K562 (cell line): Measurements from ENCODE around the gene PTP4A1. TPM values are rescaled to one million over a fixed set of nuclear protein-coding genes. Genes with fewer than 3 reads are reported as not detected.
A peak's percentile ranks its signal among the peaks of the same experiment; 100 is the strongest.

Experiments
- BRCA1 ChIP-seq, 2 experiments: fragments of 450-650 bp in 1 of 2; sonication (generic) in 1 of 2; formaldehyde crosslinking in 1 of 2; IDR thresholded peaks; 2 replicates each; pipeline versions ENCODE4 v1.5.0 to v1.6.1; 2017 to 2020; ENCODE audit warnings: mild to moderate bottlenecking in 1 of 2, missing genetic modification reagents in 1 of 2
- CBX5 ChIP-seq: IDR thresholded peaks from 2 replicates; pipeline ENCODE4 v1.6.1; 2014; ENCODE audit warnings: low read depth, borderline replicate concordance
- CEBPB ChIP-seq: fragments of 450-650 bp; IDR thresholded peaks from 2 replicates; pipeline ENCODE4 v1.6.1; 2016; ENCODE audit warnings: missing genetic modification characterization, missing compliant biosample characterization
- E2F6 ChIP-seq, 2 experiments: IDR thresholded peaks; 2 replicates each; pipeline ENCODE4 v1.6.1; 2011; ENCODE audit warnings: borderline replicate concordance in 1 of 2, control low read depth in 1 of 2, low read depth in 1 of 2, low read length in 1 of 2, mild to moderate bottlenecking in 1 of 2, mixed read lengths in 1 of 2, moderate library complexity in 1 of 2; ENCODE audit not compliant: insufficient read depth in 1 of 2, insufficient read length in 1 of 2, poor library complexity in 1 of 2, severe bottlenecking in 1 of 2; ENCODE audit errors: extremely low read depth in 1 of 2
- HDGF ChIP-seq: fragments of 450-650 bp; IDR thresholded peaks from 2 replicates; pipeline ENCODE4 v1.6.1; 2016
- IRF2 ChIP-seq: sonication (generic); formaldehyde crosslinking; IDR thresholded peaks from 2 replicates; pipeline ENCODE4 v1.8.1; 2022; ENCODE audit warnings: mild to moderate bottlenecking, missing genetic modification reagents
- KDM1A ChIP-seq, 2 experiments: fragments of 450-650 bp; IDR thresholded peaks; 2 replicates each; pipeline ENCODE4 v1.6.1; 2016; ENCODE audit warnings: mild to moderate bottlenecking in 2 of 2
- MCM3 ChIP-seq: fragments of 450-650 bp; IDR thresholded peaks from 2 replicates; pipeline ENCODE4 v1.6.1; 2016
- RAD21 ChIP-seq, 2 experiments: fragments of 250-450 bp in 1 of 2; fragments of 450-650 bp in 1 of 2; sonication (Bioruptor Pico) in 1 of 2; formaldehyde crosslinking in 1 of 2; IDR thresholded peaks in 1 of 2; conservative IDR thresholded peaks in 1 of 2; 2 replicates each; pipeline versions ENCODE4 v1.4.0 to v1.8.0; 2020 to 2022; ENCODE audit warnings: mild to moderate bottlenecking in 2 of 2, moderate library complexity in 1 of 2
- REST ChIP-seq, 2 experiments: fragments of 450-650 bp; formaldehyde crosslinking in 1 of 2; IDR thresholded peaks; 2 replicates each; pipeline versions ENCODE4 v1.4.0 to v1.6.1; 2014 to 2020; ENCODE audit warnings: mild to moderate bottlenecking in 2 of 2, borderline replicate concordance in 1 of 2, low read depth in 1 of 2
- RFX1 ChIP-seq: fragments of 450-650 bp; IDR thresholded peaks from 2 replicates; pipeline ENCODE4 v1.6.1; 2016; ENCODE audit warnings: mild to moderate bottlenecking, moderate library complexity
- SAP30 ChIP-seq: fragments of 200-600 bp; sonication (generic); IDR thresholded peaks from 2 replicates; pipeline ENCODE4 v1.6.1; 2012; ENCODE audit warnings: borderline replicate concordance, low read depth, mild to moderate bottlenecking, moderate library complexity, low read length, control low read depth, inconsistent platforms; ENCODE audit not compliant: insufficient read depth, poor library complexity, severe bottlenecking
- SRF ChIP-seq, 2 experiments: fragments of 250-450, 450-650 bp in 1 of 2; sonication (Bioruptor Pico) in 1 of 2; sonication (generic) in 1 of 2; formaldehyde crosslinking; IDR thresholded peaks; 2 replicates each; pipeline versions ENCODE4 v1.5.0 to v1.5.1; 2020 to 2022; ENCODE audit warnings: mild to moderate bottlenecking in 1 of 2, missing genetic modification reagents in 1 of 2
- ZBTB2 ChIP-seq: fragments of 450-650 bp; IDR thresholded peaks from 2 replicates; pipeline ENCODE4 v1.6.1; 2016; ENCODE audit warnings: antibody characterized with exemption
- ZFPM2 ChIP-seq: fragments of 250-450 bp; sonication (Bioruptor Pico); IDR thresholded peaks from 2 replicates; pipeline ENCODE4 v1.5.1; 2022; ENCODE audit warnings: mild to moderate bottlenecking
- ZNF583 ChIP-seq: fragments of 250-450 bp; sonication (Bioruptor Pico); IDR thresholded peaks from 2 replicates; pipeline ENCODE4 v1.4.0; 2020
- ZNF589 ChIP-seq: fragments of 200-800 bp; sonication (Bioruptor generic); IDR thresholded peaks from 2 replicates; pipeline ENCODE4 v1.6.1; 2016; ENCODE audit warnings: low read depth, missing genetic modification characterization, missing compliant biosample characterization
- polyA plus RNA-seq, 8 experiments: library from polyadenylated mRNA; depleted of rRNA in 4 of 8; stranded (reverse) in 5 of 8; unstranded in 3 of 8; fragments of >200 nt; fragmentation: Nextera tagmentation in 2 of 8; fragmentation: Illumina TruSeq in 1 of 8; extraction: Ambion mirVana in 2 of 8; extraction: Trizol in 1 of 8; gene quantifications; 2 replicates each; pipeline versions ENCODE4 v1.2.1 to v1.2.3, GENCODE V29; 2011 to 2014; ENCODE audit warnings: inconsistent platforms in 1 of 8, missing spikeins in 1 of 8
- total RNA-seq, 7 experiments: library from RNA; depleted of rRNA in 6 of 7; stranded (reverse); fragments of >200 nt in 6 of 7; fragmentation: Illumina TruSeq in 2 of 7; extraction: Trizol in 2 of 7; gene quantifications; 2 replicates each; pipeline versions ENCODE4 v1.2.1 to v1.2.3, GENCODE V29; 2011 to 2021; ENCODE audit warnings: low replicate concordance in 1 of 7

PTP4A1 gene
- total and polyA plus RNA-seq, 9 of the 15 experiments (the other 6 are each of a cell fraction or from before 2014, with no cell fraction given), result 3.7 to 67.5 (median 13.1) TPM

- TF ChIP-seq ZBTB2 (no peak), IRF2 (no peak), HDGF (no peak), MCM3 (no peak), RFX1 (no peak), ZNF589 (no peak; the same call in 1 of the 2 replicates), CBX5 (no peak), RAD21 (CRISPR knock-in tag; conservative IDR thresholded peaks at IDR 0.05 in 1 of 2, IDR thresholded peaks at IDR 0.05 in 1 of 2) (no peak), KDM1A (IDR thresholded peaks at IDR 0.05) (peak in 1 of 2 experiments; percentile 74; a peak in 2 of 4 replicates), ZFPM2 (CRISPR knock-in tag) (no peak), E2F6 (IDR thresholded peaks at IDR 0.05; ENCODE audit: borderline replicate concordance in 1 of 2, extremely low read depth in 1 of 2, insufficient read depth in 1 of 2, insufficient read length in 1 of 2, low read depth in 1 of 2, low read length in 1 of 2, poor library complexity in 1 of 2, severe bottlenecking in 1 of 2) (peak; percentile 67 to 70), ZNF583 (CRISPR knock-in tag) (no peak), SAP30 (peak; percentile 24), CEBPB (tag) (peak; percentile 67), REST (IDR thresholded peaks at IDR 0.05; ENCODE audit: borderline replicate concordance) (peak; percentile 100), REST (CRISPR knock-in tag; IDR thresholded peaks at IDR 0.05; ENCODE audit: low read depth) (no peak), SRF (CRISPR knock-in tag; IDR thresholded peaks at IDR 0.05) (no peak; a peak in 1 of 4 replicates), BRCA1 (IDR thresholded peaks at IDR 0.05) (no peak), BRCA1 (CRISPR knock-in tag; IDR thresholded peaks at IDR 0.05) (no peak)
These were observed at the start of gene PTP4A1, which contains the start of gene LOC128125822 (continued) for GRCh38 chr6:63572044-63572746.
